HEK293 (cell line): ENCODE data around the gene MRTFA.

Experiments
- TSHZ1 ChIP-seq: fragments of 450-650 bp; formaldehyde crosslinking; IDR thresholded peaks from 2 replicates; pipeline ENCODE4 v1.5.1; 2016; ENCODE audit warnings: missing biosample characterization, missing genetic modification characterization, borderline replicate concordance
- ZNF10 ChIP-seq: fragments of 450-650 bp; formaldehyde crosslinking; IDR thresholded peaks from 2 replicates; pipeline ENCODE4 v1.5.1; 2017; ENCODE audit warnings: missing biosample characterization, missing genetic modification characterization
- ZNF221 ChIP-seq: fragments of 450-650 bp; formaldehyde crosslinking; IDR thresholded peaks from 2 replicates; pipeline ENCODE4 v1.5.1; 2017; ENCODE audit warnings: missing biosample characterization, missing genetic modification characterization, borderline replicate concordance
- ZNF274 ChIP-seq, 2 experiments: fragments of 200-500 bp in 1 of 2; fragments of 450-650 bp in 1 of 2; sonication (Bioruptor generic) in 1 of 2; formaldehyde crosslinking in 1 of 2; IDR thresholded peaks; 2 replicates each; pipeline versions ENCODE4 v1.5.1 to v1.6.1; 2014 to 2016; ENCODE audit warnings: borderline replicate concordance in 1 of 2, inconsistent platforms in 1 of 2, low read length in 1 of 2, missing biosample characterization in 1 of 2, missing genetic modification characterization in 1 of 2
- ZNF292 ChIP-seq: fragments of 450-650 bp; formaldehyde crosslinking; IDR thresholded peaks from 2 replicates; pipeline ENCODE4 v1.5.1; 2016; ENCODE audit warnings: low read depth, missing biosample characterization, missing genetic modification characterization, borderline replicate concordance
- ZNF639 ChIP-seq: fragments of 450-650 bp; formaldehyde crosslinking; IDR thresholded peaks from 2 replicates; pipeline ENCODE4 v1.5.1; 2016; ENCODE audit warnings: missing biosample characterization, missing genetic modification characterization

GRCh38 chr22:40507491-40507890 lies 129.0 kb downstream of the MRTFA start:
- TF ChIP-seq TSHZ1 (tag by site-specific recombination) (no peak), ZNF292 (tag by site-specific recombination) (no peak), ZNF221 (tag by site-specific recombination) (no peak), ZNF274 (IDR thresholded peaks at IDR 0.05; ENCODE audit: low read length) (no peak), ZNF274 (tag by site-specific recombination; IDR thresholded peaks at IDR 0.05; ENCODE audit: borderline replicate concordance) (no peak), ZNF639 (tag by site-specific recombination) (no peak), ZNF10 (tag by site-specific recombination) (no peak)
